ENCODE data around the gene MPG. TPM values are rescaled to one million over a fixed set of nuclear protein-coding genes. Genes with fewer than 3 reads are reported as not detected.

Gene MPG
- total and polyA plus RNA-seq, 5 experiments from 2014 or later = 24.5 to 57.7 (median 46.0) TPM

GRCh38 chr16:54237-54581, 23.8 kb upstream of the MPG start:
- no peaks in the 10 kb centered on the region for H3K27me3 Mint-ChIP-seq
- peaks cover 11 to 35% (median 33%) of the 10 kb centered on the region in 4 donors for H3K4me1 Mint-ChIP-seq
- POLR2A ChIA-PET = no interaction called here
- peak overlapping the region; percentile 94 to 99 (median 97) for H3K4me3 Mint-ChIP-seq
- no peak for DNase-seq
- peaks cover 0 to 24% (median 5%) of the 10 kb centered on the region in 3 donors for H3K36me3 Mint-ChIP-seq
- no peak for ATAC-seq
- H3K9me3 Mint-ChIP-seq = no peaks in the 10 kb centered on the region
- H3K27ac Mint-ChIP-seq = peak overlapping the region; percentile 25 to 94 (median 87)

GRCh38 chr16:55571-56136, 22.4 kb upstream of the MPG start:
- Mint-ChIP-seq H3K27ac (no peak overlapping the region), H3K4me3 (peak overlapping the region in 2 of 10 donors; percentile 18 to 60), H3K9me3 (no peaks in the 10 kb centered on the region), H3K27me3 (no peaks in the 10 kb centered on the region), H3K36me3 (peaks cover 0 to 11% (median 5%) of the 10 kb centered on the region in 3 donors), H3K4me1 (peaks cover 9 to 33% (median 28%) of the 10 kb centered on the region in 4 donors)
- DNase-seq (no peak), ATAC-seq (no peak)
- POLR2A ChIA-PET = no interaction called here

GRCh38 chr16:56231-56927, 21.6 kb upstream of the MPG start:
- Mint-ChIP-seq H3K36me3 (peaks cover 0 to 4% (median 1%) of the 10 kb centered on the region in 3 donors), H3K27ac (peak overlapping the region in 1 of 10 donors; percentile 21), H3K27me3 (no peaks in the 10 kb centered on the region), H3K4me1 (peaks cover 9 to 26% (median 21%) of the 10 kb centered on the region in 4 donors), H3K9me3 (no peaks in the 10 kb centered on the region), H3K4me3 (peak overlapping the region in 2 of 10 donors; percentile 18 to 60)
- DNase-seq = no peak
- POLR2A ChIA-PET = interaction anchor here (0.6 kb wide), 1 partner anchor 40 kb away, joined by 4 read pairs; no protein-coding TSS in a partner anchor
- ATAC-seq = no peak

DNA sequence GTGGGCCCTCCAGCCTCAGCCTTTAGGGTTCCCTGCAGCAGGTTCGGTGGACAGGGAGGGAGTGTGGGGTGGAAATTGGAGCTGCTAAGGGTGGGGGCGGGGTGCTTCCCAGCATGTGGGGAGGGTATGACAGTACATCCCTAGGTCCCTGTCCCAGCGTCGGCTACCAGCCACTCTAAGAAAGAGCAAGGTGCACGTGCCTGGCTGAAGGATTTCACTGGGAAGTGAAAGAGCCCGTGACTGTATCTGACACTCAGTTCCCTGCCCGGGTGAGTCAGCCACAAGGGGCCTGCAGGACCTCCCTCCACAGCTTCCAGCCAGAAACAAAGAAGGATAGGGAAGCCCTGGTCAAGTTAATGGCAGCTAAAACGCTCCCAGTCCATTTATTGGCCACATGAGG, 20.3 kb upstream of the MPG start:
- no peaks in the 10 kb centered on the region for H3K27me3 Mint-ChIP-seq
- DNase-seq = no peak
- peaks cover 0 to 4% (median 1%) of the 10 kb centered on the region in 3 donors for H3K36me3 Mint-ChIP-seq
- H3K4me1 Mint-ChIP-seq = peaks cover 7 to 16% (median 13%) of the 10 kb centered on the region in 4 donors
- no peak overlapping the region for H3K4me3 Mint-ChIP-seq
- H3K9me3 Mint-ChIP-seq = no peaks in the 10 kb centered on the region
- no peak for ATAC-seq
- POLR2A ChIA-PET = interaction anchor here (0.5 kb wide), 2 partner anchors 13 to 81 kb away, joined by 3 to 6 read pairs; partner anchors contain the start of gene NPRL3
- peak overlapping the region in 2 of 10 donors; percentile 37 to 58 for H3K27ac Mint-ChIP-seq

- H3K4me1 Mint-ChIP-seq = peaks cover 5 to 9% (median 6%) of the 10 kb centered on the region in 4 donors
- no peaks in the 10 kb centered on the region for H3K9me3 Mint-ChIP-seq
- POLR2A ChIA-PET = no interaction called here
- H3K27ac Mint-ChIP-seq = peak overlapping the region in 2 of 10 donors; percentile 41 to 58
- H3K36me3 Mint-ChIP-seq = peaks cover 0 to 4% (median 1%) of the 10 kb centered on the region in 3 donors
- ATAC-seq (no peak), DNase-seq (no peak)
- no peaks in the 10 kb centered on the region for H3K27me3 Mint-ChIP-seq
- no peak overlapping the region for H3K4me3 Mint-ChIP-seq
Observed at GRCh38 chr16:58491-59439, 19.3 kb upstream of the MPG start.

GRCh38 chr16:59440-60059, 18.5 kb upstream of the MPG start:
- POLR2A ChIA-PET = no interaction called here
- Mint-ChIP-seq H3K4me1 (peaks cover 0 to 6% (median under 1%) of the 10 kb centered on the region in 4 donors), H3K27me3 (peaks cover 0 to 3% (median 0%) of the 10 kb centered on the region in 5 donors), H3K4me3 (no peak overlapping the region), H3K27ac (no peak overlapping the region), H3K36me3 (peaks cover 0 to 4% (median 1%) of the 10 kb centered on the region in 3 donors), H3K9me3 (no peaks in the 10 kb centered on the region)
- no peak for ATAC-seq
- no peak for DNase-seq

DNA sequence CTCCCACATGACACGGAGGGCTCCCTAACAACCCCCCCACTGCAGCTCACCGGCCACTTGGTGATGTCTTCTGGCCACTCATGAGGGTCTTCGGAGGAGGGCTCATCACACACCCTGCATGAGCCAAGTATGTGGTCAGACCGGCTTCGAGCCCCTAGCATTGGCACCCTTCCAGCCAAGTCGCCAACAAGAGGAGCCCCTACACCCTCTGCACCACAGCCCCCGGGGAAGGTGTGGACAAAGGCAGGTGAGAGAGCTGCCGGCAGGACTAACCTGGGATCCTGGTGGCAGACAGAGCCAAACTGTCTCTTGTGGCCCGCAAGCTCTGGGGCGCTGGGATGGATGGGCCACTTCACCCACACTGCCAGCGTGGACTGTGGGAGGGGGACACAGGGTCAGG, 17.9 kb upstream of the MPG start:
- no peak for ATAC-seq
- Mint-ChIP-seq H3K4me1 (peaks cover 0 to 2% (median under 1%) of the 10 kb centered on the region in 4 donors), H3K27ac (no peak overlapping the region), H3K9me3 (no peaks in the 10 kb centered on the region), H3K36me3 (peaks cover 0 to 4% (median 1%) of the 10 kb centered on the region in 3 donors), H3K4me3 (no peak overlapping the region), H3K27me3 (peaks cover 0 to 3% (median 0%) of the 10 kb centered on the region in 5 donors)
- POLR2A ChIA-PET = no interaction called here
- no peak for DNase-seq

- H3K27ac Mint-ChIP-seq = peak overlapping the region in 1 of 10 donors; percentile 5
- H3K27me3 Mint-ChIP-seq = peaks cover 0 to 6% (median 3%) of the 10 kb centered on the region in 5 donors
- ATAC-seq (no peak), DNase-seq (no peak)
- peaks cover 0 to 1% (median 1%) of the 10 kb centered on the region in 3 donors for H3K36me3 Mint-ChIP-seq
- H3K9me3 Mint-ChIP-seq = no peaks in the 10 kb centered on the region
- peaks cover 0 to 5% (median 4%) of the 10 kb centered on the region in 4 donors for H3K4me1 Mint-ChIP-seq
- no peak overlapping the region for H3K4me3 Mint-ChIP-seq
- POLR2A ChIA-PET = no interaction called here
Observed at GRCh38 chr16:60929-61878, 16.8 kb upstream of the MPG start.

DNA sequence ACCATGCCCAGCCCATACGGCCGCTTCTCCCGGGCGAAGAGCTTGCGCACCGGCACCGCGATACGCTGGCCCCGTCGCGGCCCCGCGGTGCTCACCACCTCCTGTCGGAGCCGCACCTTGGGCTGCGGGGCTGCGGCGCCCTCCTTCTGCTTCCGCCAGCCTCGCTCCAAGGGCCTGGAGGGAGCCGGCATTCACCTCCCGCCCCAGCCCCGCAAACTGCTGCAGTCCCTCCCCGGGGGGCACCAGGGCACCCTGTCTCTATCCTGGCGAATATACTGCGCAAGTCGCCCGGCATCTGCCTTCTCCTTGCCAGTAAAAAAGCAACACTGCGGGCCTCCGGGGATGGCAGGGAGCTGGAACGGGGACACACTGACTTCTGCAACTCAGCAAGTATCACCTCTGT, 16.1 kb upstream of the MPG start:
- Mint-ChIP-seq H3K27ac (no peak overlapping the region), H3K36me3 (no peaks in the 10 kb centered on the region), H3K4me3 (no peak overlapping the region), H3K4me1 (peaks cover 0 to 5% (median 4%) of the 10 kb centered on the region in 4 donors), H3K9me3 (no peaks in the 10 kb centered on the region), H3K27me3 (peaks cover 0 to 7% (median 3%) of the 10 kb centered on the region in 5 donors)
- DNase-seq (no peak), ATAC-seq (no peak)
- POLR2A ChIA-PET = interaction anchor here (0.6 kb wide), 1 partner anchor 277 kb away, joined by 6 read pairs; no protein-coding TSS in a partner anchor

GRCh38 chr16:62283-62967, 15.6 kb upstream of the MPG start:
- POLR2A ChIA-PET = interaction anchor here (0.6 kb wide), 1 partner anchor 277 kb away, joined by 6 read pairs; no protein-coding TSS in a partner anchor
- H3K27ac Mint-ChIP-seq = no peak overlapping the region
- ATAC-seq = no peak

DNA sequence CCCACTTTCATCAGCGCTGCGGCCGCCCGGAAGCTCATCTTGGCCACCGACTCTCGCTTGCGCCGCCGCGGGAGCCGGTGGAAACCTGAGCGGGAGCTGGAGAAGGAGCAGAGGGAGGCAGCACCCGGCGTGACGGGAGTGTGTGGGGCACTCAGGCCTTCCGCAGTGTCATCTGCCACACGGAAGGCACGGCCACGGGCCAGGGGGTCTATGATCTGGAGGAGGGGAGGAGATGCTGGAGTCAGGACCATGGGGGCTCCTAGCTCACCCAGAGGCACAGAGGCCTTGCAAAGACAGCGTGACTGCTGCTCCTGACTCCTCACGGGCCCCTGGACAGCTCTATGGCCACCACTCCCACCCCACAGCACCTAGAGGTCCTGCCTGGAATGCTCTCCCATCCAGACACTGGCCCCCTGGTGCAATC, 15.0 kb upstream of the MPG start:
- no peaks in the 10 kb centered on the region for H3K9me3 Mint-ChIP-seq
- POLR2A ChIA-PET = no interaction called here
- no peak for ATAC-seq
- H3K27ac Mint-ChIP-seq = no peak overlapping the region
- no peak for DNase-seq
- peaks cover 0 to 10% (median 3%) of the 10 kb centered on the region in 5 donors for H3K27me3 Mint-ChIP-seq
- H3K4me1 Mint-ChIP-seq = peaks cover 0 to 5% (median 4%) of the 10 kb centered on the region in 4 donors
- no peak overlapping the region for H3K4me3 Mint-ChIP-seq
- no peaks in the 10 kb centered on the region for H3K36me3 Mint-ChIP-seq

More at GRCh38 chr16:62283-62967, 15.6 kb upstream of the MPG start:
- peaks cover 0 to 8% (median 3%) of the 10 kb centered on the region in 5 donors for H3K27me3 Mint-ChIP-seq
- no peaks in the 10 kb centered on the region for H3K36me3 Mint-ChIP-seq
- DNase-seq = no peak
- no peaks in the 10 kb centered on the region for H3K9me3 Mint-ChIP-seq
- no peak overlapping the region for H3K4me3 Mint-ChIP-seq
- H3K4me1 Mint-ChIP-seq = peaks cover 0 to 5% (median 4%) of the 10 kb centered on the region in 4 donors

All from naive thymus-derived CD8-positive, alpha-beta T cell (primary cell).